A673 (cell line): ENCODE results near the gene CEMIP2. TPM values are rescaled to one million over a fixed set of nuclear protein-coding genes. Genes with fewer than 3 reads are reported as not detected.

Experiments used
- BruUV-seq: library from RNA; stranded (reverse); fragments of 400-500 nt; replicated peaks from 2 replicates; lab custom pipeline; 2021; lab: Mats Ljungman, UMichigan
- CTCF ChIA-PET: fragments of 300-600 bp; sonication (Branson Sonifier 250); formaldehyde crosslinking; loops from one replicate; lab custom pipeline; 2022; ENCODE audit warnings: antibody characterized with exemption; lab: Charles Lee
- POLR2A ChIA-PET: fragments of 300-600 bp; sonication (Branson Sonifier 250); formaldehyde crosslinking; loops from one replicate; lab custom pipeline; 2022; ENCODE audit warnings: antibody characterized with exemption; ENCODE audit not compliant: low non-redundant PET; lab: Charles Lee
- DNase-seq: peaks from one replicate; pipeline ENCODE4 v3.0.0-alpha.2; 2015; ENCODE audit warnings: low spot score
- H3K27ac ChIP-seq: fragments of 200-600 bp; sonication (generic); 2 replicates; pipeline ENCODE4 v1.5.1; 2016; ENCODE audit warnings: mixed run types, low read depth, mild to moderate bottlenecking, mixed read lengths, antibody characterized with exemption, low read length; ENCODE audit not compliant: poor library complexity, severe bottlenecking
- H3K27me3 ChIP-seq: fragments of 200-600 bp; sonication (generic); replicated peaks from 2 replicates; pipeline ENCODE4 v1.6.1; 2017; ENCODE audit warnings: mixed run types, low read depth, mild to moderate bottlenecking, mixed read lengths, antibody characterized with exemption, low read length; ENCODE audit not compliant: insufficient read depth, poor library complexity
- H3K36me3 ChIP-seq: fragments of 200-600 bp; sonication (generic); 2 replicates; pipeline ENCODE4 v1.6.1; 2016; ENCODE audit warnings: mixed run types, mild to moderate bottlenecking, mixed read lengths, antibody characterized with exemption, low read length; ENCODE audit not compliant: insufficient read depth, poor library complexity, severe bottlenecking
- H3K4me1 ChIP-seq: fragments of 200-600 bp; sonication (generic); 2 replicates; pipeline ENCODE4 v1.6.1; 2017; ENCODE audit warnings: mixed run types, mild to moderate bottlenecking, mixed read lengths, antibody characterized with exemption, low read length; ENCODE audit not compliant: insufficient read depth, poor library complexity, severe bottlenecking
- H3K4me3 ChIP-seq: fragments of 200-600 bp; sonication (generic); 2 replicates; pipeline ENCODE4 v1.5.1; 2016; ENCODE audit warnings: low read depth, mixed run types, mild to moderate bottlenecking, mixed read lengths, low read length; ENCODE audit not compliant: poor library complexity, severe bottlenecking
- H3K9me3 ChIP-seq: fragments of 200-600 bp; sonication (generic); 2 replicates; pipeline ENCODE4 v1.6.1; 2016; ENCODE audit warnings: mixed run types, low read depth, mild to moderate bottlenecking, mixed read lengths, antibody characterized with exemption, low read length; ENCODE audit not compliant: poor library complexity, severe bottlenecking
- CTCF ChIP-seq: fragments of 300-800, 200-600 bp; sonication (generic); conservative IDR thresholded peaks from 2 replicates; pipeline ENCODE4 v1.5.1; 2017; ENCODE audit warnings: low read depth, mild to moderate bottlenecking, antibody characterized with exemption, low read length, moderate library complexity, mixed read lengths
- EZH2 ChIP-seq: fragments of 200-600 bp; sonication (generic); IDR thresholded peaks from 2 replicates; pipeline ENCODE4 v1.6.1; 2017; ENCODE audit warnings: borderline replicate concordance, low read depth, mild to moderate bottlenecking, mixed read lengths, antibody characterized with exemption, low read length; ENCODE audit not compliant: poor library complexity, severe bottlenecking
- intact Hi-C: fragments of 100-400 bp; cut with micrococcal nuclease; formaldehyde crosslinking; loops from one replicate; pipeline ENCODE4 v1.10.0; 2022; ENCODE audit not compliant: unreplicated experiment
- total RNA-seq: library from RNA; stranded (reverse); gene quantifications from 2 replicates; pipeline ENCODE4 v1.2.3, GENCODE V29; 2021

Gene CEMIP2
- total RNA-seq, 1 experiment from 2014 or later = 32.9 TPM

GRCh38 chr9:71741926-71742648 lies 26.2 kb downstream of the CEMIP2 start:
- Histone ChIP-seq H3K27ac (no peak overlapping the region), H3K27me3 (no peaks in the 10 kb centered on the region), H3K36me3 (no peaks in the 10 kb centered on the region), H3K4me1 (no peaks in the 10 kb centered on the region), H3K9me3 (no peaks in the 10 kb centered on the region), H3K4me3 (no peak overlapping the region)
- TF ChIP-seq EZH2 (no peak), CTCF (no peak)
- ChIA-PET CTCF (no interaction called here), POLR2A (no interaction called here)
- intact Hi-C loops = no loop called here
- BruUV-seq = no TSS peak
- no peak for DNase-seq

- intact Hi-C loops = no loop called here
- no peak for DNase-seq
- Histone ChIP-seq H3K4me1 (no peaks in the 10 kb centered on the region), H3K36me3 (no peaks in the 10 kb centered on the region), H3K4me3 (no peak overlapping the region), H3K9me3 (no peaks in the 10 kb centered on the region), H3K27ac (no peak overlapping the region), H3K27me3 (no peaks in the 10 kb centered on the region)
- CTCF ChIA-PET = no interaction called here
- POLR2A ChIA-PET = no interaction called here
- no peak for TF ChIP-seq EZH2
- TF ChIP-seq CTCF = no peak
- BruUV-seq = no TSS peak
Observed at GRCh38 chr9:71740199-71740598, 28.1 kb downstream of the CEMIP2 start.

GRCh38 chr9:71737455-71737854 lies 30.9 kb downstream of the CEMIP2 start:
- Histone ChIP-seq H3K9me3 (no peaks in the 10 kb centered on the region), H3K4me1 (peaks cover 10% of the 10 kb centered on the region), H3K4me3 (no peak overlapping the region), H3K36me3 (no peaks in the 10 kb centered on the region), H3K27me3 (no peaks in the 10 kb centered on the region), H3K27ac (no peak overlapping the region)
- no peak for TF ChIP-seq EZH2
- TF ChIP-seq CTCF = no peak
- ChIA-PET POLR2A (no interaction called here), CTCF (no interaction called here)
- intact Hi-C loops = no loop called here
- DNase-seq = no peak
- BruUV-seq = no TSS peak
